Activated T-cell treated with anti-CD3 and anti-CD28 coated beads, Interleukin-2, amount 50 U/mL, for 72 hours (primary cell): Measurements from ENCODE around the gene RO60. TPM values are rescaled to one million over a fixed set of nuclear protein-coding genes. Genes with fewer than 3 reads are reported as not detected.
"Not testable (repeated sequence)": the region's sequence is repeated elsewhere in the genome, so short reads cannot be mapped to it uniquely, and the experiment has no call there.

Source experiments
- ATAC-seq, 2 donors: fragments of 150-1000 bp; cut with Tn5 transposase; replicated peaks in 1 of 2; 2 replicates each; pipeline ENCODE4 v1.10.0; 2021; ENCODE audit warnings: moderate library complexity in 2 of 2, mild to moderate bottlenecking in 1 of 2
- DNase-seq, 2 donors: peaks; one replicate each; pipeline ENCODE4 v3.0.0; 2021 to 2022; ENCODE audit warnings: mixed read lengths in 1 of 2
- H3K27ac Mint-ChIP-seq: one replicate; pipeline ENCODE4 v1.8.0; 2022; ENCODE audit warnings: mild to moderate bottlenecking, moderate library complexity, mixed read lengths
- H3K27me3 Mint-ChIP-seq: one replicate; pipeline ENCODE4 v1.8.0; 2022; ENCODE audit warnings: low read depth, mixed read lengths
- H3K36me3 Mint-ChIP-seq, 2 donors: one replicate each; pipeline ENCODE4 v1.8.0; 2022; ENCODE audit warnings: mixed read lengths in 2 of 2, mild to moderate bottlenecking in 1 of 2; ENCODE audit not compliant: insufficient read depth in 2 of 2
- H3K4me1 Mint-ChIP-seq: one replicate; pipeline ENCODE4 v1.8.0; 2022; ENCODE audit warnings: low read depth, mixed read lengths
- H3K4me3 Mint-ChIP-seq, 2 donors: one replicate each; pipeline ENCODE4 v1.8.0; 2022; ENCODE audit warnings: mild to moderate bottlenecking in 2 of 2, mixed read lengths in 2 of 2, moderate library complexity in 2 of 2
- H3K9me3 Mint-ChIP-seq, 2 donors: one replicate each; pipeline ENCODE4 v1.8.0; 2022; ENCODE audit warnings: mixed read lengths in 2 of 2
- total RNA-seq, 2 donors: library from RNA; stranded (reverse); gene quantifications; one replicate each; pipeline ENCODE4 v1.2.3, GENCODE V29; 2022

Gene RO60
- total RNA-seq, 2 donors from 2014 or later, result 85.2 to 96.6 TPM

GRCh38 chr1:193036337-193037047, 22.9 kb upstream of the RO60 start:
- Mint-ChIP-seq H3K27me3 (no peaks in the 10 kb centered on the region), H3K36me3 (peaks cover 3 to 10% of the 10 kb centered on the region in 2 donors), H3K9me3 (no peaks in the 10 kb centered on the region), H3K27ac (peak overlapping the region; percentile 56), H3K4me3 (no peak overlapping the region), H3K4me1 (peaks cover 17% of the 10 kb centered on the region)
- no peak for ATAC-seq
- no peak for DNase-seq

DNA sequence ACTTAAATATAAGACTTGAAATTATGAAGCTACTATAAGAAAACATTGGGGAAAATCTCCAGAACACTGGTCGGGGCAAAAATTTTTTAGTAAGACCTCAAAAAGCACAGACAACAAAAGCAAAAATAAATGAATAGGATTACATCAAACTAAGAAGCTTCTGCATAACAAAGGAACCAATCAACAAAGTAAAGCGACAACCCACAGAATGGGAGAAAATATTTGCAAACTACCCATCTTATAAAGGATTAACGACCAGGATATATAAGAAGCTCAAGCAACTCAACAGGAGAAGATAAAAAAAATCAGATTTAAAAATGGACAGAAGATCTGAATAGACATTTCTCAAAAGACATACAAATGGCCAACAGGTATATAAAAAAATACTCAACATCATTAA, 19.4 kb upstream of the RO60 start:
- Mint-ChIP-seq H3K27me3 (no peaks in the 10 kb centered on the region), H3K36me3 (peaks cover 2 to 14% of the 10 kb centered on the region in 2 donors), H3K27ac (no peak overlapping the region), H3K4me3 (no peak overlapping the region), H3K4me1 (peaks cover 11% of the 10 kb centered on the region), H3K9me3 (no peaks in the 10 kb centered on the region)
- ATAC-seq (no peak), DNase-seq (no peak)

- Mint-ChIP-seq H3K27me3 (no peaks in the 10 kb centered on the region), H3K4me3 (no peak overlapping the region), H3K27ac (no peak overlapping the region), H3K9me3 (no peaks in the 10 kb centered on the region), H3K36me3 (peaks cover 2 to 14% of the 10 kb centered on the region in 2 donors), H3K4me1 (no peaks in the 10 kb centered on the region)
- DNase-seq (no peak), ATAC-seq (no peak)
Measured at GRCh38 chr1:193042766-193043691, 16.4 kb upstream of the RO60 start.

DNA sequence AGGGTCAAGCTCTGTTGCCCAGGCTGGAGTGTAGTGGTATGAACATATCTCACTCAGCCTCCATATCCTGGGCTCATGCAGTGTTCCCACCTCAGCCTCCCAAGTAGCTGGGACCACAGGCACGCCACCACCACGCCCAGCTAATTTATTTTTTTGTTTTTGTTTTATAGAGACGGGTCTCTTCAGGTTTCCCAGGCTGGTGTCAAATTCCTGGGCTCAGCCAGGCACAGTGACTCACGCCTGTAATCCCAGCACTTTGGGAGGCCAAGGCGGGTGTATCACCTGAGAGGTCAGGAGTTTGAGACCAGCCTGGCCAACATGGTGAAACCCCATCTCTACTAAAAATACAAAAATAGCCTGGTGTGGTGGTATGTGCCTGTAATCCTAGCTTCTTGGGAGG, 10.5 kb upstream of the RO60 start:
- ATAC-seq, H3K27ac Mint-ChIP-seq, H3K36me3 Mint-ChIP-seq, DNase-seq, H3K4me3 Mint-ChIP-seq, H3K27me3 Mint-ChIP-seq, H3K9me3 Mint-ChIP-seq, H3K4me1 Mint-ChIP-seq: not testable (repeated sequence)

GRCh38 chr1:193054169-193054675, 5.2 kb upstream of the RO60 start:
- Mint-ChIP-seq H3K36me3 (peaks cover 7 to 18% of the 10 kb centered on the region in 2 donors), H3K27me3 (no peaks in the 10 kb centered on the region), H3K4me3 (no peak overlapping the region), H3K4me1 (peaks cover 31% of the 10 kb centered on the region), H3K27ac (no peak overlapping the region), H3K9me3 (no peaks in the 10 kb centered on the region)
- DNase-seq, result no peak
- no peak for ATAC-seq

GRCh38 chr1:193058529-193059281, 707 bp upstream of the RO60 start:
- ATAC-seq (peak; percentile 58 to 64), DNase-seq (peak; percentile 76 to 77)
- Mint-ChIP-seq H3K4me3 (peak overlapping the region; percentile 90 to 97), H3K36me3 (peaks cover 10 to 24% of the 10 kb centered on the region in 2 donors), H3K9me3 (no peaks in the 10 kb centered on the region), H3K4me1 (peaks cover 59% of the 10 kb centered on the region), H3K27me3 (no peaks in the 10 kb centered on the region), H3K27ac (peak overlapping the region; percentile 94)

DNA sequence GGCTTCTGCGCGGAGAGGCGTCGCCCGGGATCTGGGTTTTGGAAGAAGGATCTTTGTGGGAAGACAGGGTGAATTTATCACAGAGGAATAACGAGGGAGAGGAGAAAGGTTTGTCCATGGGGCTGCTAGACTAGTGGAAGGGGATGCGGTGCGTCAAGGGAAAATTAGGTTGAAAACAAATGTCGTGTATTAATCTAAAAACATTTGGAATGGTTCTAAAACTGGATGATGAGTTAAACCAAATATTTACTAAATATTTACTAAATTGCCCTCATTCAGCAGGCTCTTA, 647 bp downstream of the RO60 start:
- Mint-ChIP-seq H3K27me3 (no peaks in the 10 kb centered on the region), H3K36me3 (peaks cover 10 to 24% of the 10 kb centered on the region in 2 donors), H3K4me1 (peaks cover 65% of the 10 kb centered on the region), H3K27ac (peak overlapping the region; percentile 94), H3K4me3 (peak overlapping the region; percentile 90 to 97), H3K9me3 (no peaks in the 10 kb centered on the region)
- no peak for ATAC-seq
- no peak for DNase-seq

DNA sequence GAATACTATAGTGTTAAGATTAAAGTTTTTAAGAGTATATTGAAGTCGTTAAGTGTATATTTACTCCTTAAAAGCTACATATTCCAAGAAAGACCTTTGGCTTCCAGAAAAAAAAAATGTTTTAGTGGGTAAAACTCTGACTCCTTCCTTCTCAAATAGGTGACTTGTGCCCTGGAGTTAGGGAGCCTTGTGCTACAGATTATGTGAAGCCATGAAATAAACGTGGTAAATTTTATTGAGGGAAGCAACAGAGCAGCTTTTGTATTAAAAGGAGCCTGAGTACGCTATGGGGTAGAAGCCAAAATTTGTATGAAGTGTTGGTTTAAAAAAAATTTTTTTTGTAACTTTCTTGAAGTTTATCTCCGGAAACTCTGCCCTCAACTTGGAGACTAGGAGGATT, 994 bp downstream of the RO60 start:
- Mint-ChIP-seq H3K27ac (peak overlapping the region; percentile 94), H3K4me1 (peaks cover 68% of the 10 kb centered on the region), H3K36me3 (peaks cover 10 to 24% of the 10 kb centered on the region in 2 donors), H3K4me3 (peak overlapping the region; percentile 90 to 97), H3K27me3 (no peaks in the 10 kb centered on the region), H3K9me3 (no peaks in the 10 kb centered on the region)
- no peak for DNase-seq
- no peak for ATAC-seq

- Mint-ChIP-seq H3K4me1 (peaks cover 73% of the 10 kb centered on the region), H3K27me3 (no peaks in the 10 kb centered on the region), H3K9me3 (no peaks in the 10 kb centered on the region), H3K27ac (peak overlapping the region; percentile 94), H3K4me3 (peak overlapping the region; percentile 90 to 97), H3K36me3 (peaks cover 10 to 24% of the 10 kb centered on the region in 2 donors)
- no peak for ATAC-seq
- DNase-seq, result no peak
Measured at GRCh38 chr1:193060938-193061337, 1.5 kb downstream of the RO60 start.

GRCh38 chr1:193062698-193063463, 3.5 kb downstream of the RO60 start:
- DNase-seq (no peak), ATAC-seq (no peak)
- Mint-ChIP-seq H3K4me1 (peaks cover 72% of the 10 kb centered on the region), H3K36me3 (peaks cover 6 to 15% of the 10 kb centered on the region in 2 donors), H3K27ac (peak overlapping the region; percentile 84), H3K27me3 (no peaks in the 10 kb centered on the region), H3K9me3 (no peaks in the 10 kb centered on the region), H3K4me3 (peak overlapping the region in 1 of 2 donors; percentile 63)

DNA sequence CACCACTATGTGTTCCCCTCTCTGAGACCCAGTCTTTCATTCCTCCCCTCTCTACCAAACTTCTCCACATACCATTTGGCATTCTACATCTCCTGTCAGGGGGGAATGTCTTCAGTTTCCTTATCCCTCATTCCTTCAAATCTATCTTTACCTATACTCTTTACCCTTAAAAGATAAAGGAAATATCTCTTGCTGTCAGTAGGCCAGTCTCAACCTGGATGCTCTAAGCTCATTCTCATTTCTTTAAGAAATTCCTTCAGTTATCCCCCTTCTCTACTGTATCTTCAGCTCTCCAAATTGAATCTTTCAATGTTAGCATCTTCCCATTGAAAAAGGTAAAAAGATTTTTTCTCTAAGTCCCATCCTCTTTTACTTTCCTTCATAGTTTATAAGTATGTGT, 6.5 kb downstream of the RO60 start:
- H3K9me3 Mint-ChIP-seq, result no peaks in the 10 kb centered on the region
- no peak for DNase-seq
- ATAC-seq, result no peak
- peak overlapping the region; percentile 69 for H3K27ac Mint-ChIP-seq
- H3K4me3 Mint-ChIP-seq, result peak overlapping the region in 1 of 2 donors; percentile 69
- H3K36me3 Mint-ChIP-seq, result peaks cover 3 to 8% of the 10 kb centered on the region in 2 donors
- H3K27me3 Mint-ChIP-seq, result no peaks in the 10 kb centered on the region
- peaks cover 76% of the 10 kb centered on the region for H3K4me1 Mint-ChIP-seq

- ATAC-seq, result no peak
- no peak for DNase-seq
- no peaks in the 10 kb centered on the region for H3K27me3 Mint-ChIP-seq
- peaks cover 3 to 8% of the 10 kb centered on the region in 2 donors for H3K36me3 Mint-ChIP-seq
- no peaks in the 10 kb centered on the region for H3K9me3 Mint-ChIP-seq
- peak overlapping the region; percentile 90 for H3K27ac Mint-ChIP-seq
- peak overlapping the region in 1 of 2 donors; percentile 69 for H3K4me3 Mint-ChIP-seq
- peaks cover 70% of the 10 kb centered on the region for H3K4me1 Mint-ChIP-seq
Measured at GRCh38 chr1:193066606-193067005, 7.2 kb downstream of the RO60 start.
